CD4-positive, alpha-beta T cell treated with Interleukin-2 at 100 ng/mL for 4 hours (primary cell): ENCODE measurements around the gene ZNF366.

Experiments
- DNase-seq: peaks from one replicate; pipeline ENCODE4 v3.0.0-alpha.2; 2020; ENCODE audit warnings: low spot score

The ZNF366 gene

DNA sequence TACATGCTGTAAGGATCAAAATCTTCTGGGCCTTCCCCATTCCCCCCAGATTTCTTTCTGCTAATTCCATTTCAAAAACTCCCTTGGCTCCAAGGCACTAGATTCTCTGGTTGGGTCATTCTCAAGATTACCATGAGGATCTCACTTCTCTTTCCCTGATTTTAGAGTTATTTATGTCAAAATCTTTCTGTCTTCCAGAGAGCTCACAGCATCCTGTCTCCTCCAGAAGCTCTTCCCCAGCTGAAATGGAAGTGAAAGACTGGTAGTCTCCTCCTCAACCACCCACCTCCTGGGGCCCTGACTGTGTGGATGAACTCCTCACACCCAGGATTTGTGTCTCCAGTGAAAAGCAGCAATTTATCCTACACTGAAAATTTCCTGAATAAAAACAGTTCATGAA is 11.9 kb upstream of the ZNF366 start:
- no peak for DNase-seq

GRCh38 chr5:72518001-72518683 is 10.9 kb upstream of the ZNF366 start:
- DNase-seq = no peak

- no peak for DNase-seq
These were observed 9.7 kb upstream of the ZNF366 start for GRCh38 chr5:72516916-72517315.

DNA sequence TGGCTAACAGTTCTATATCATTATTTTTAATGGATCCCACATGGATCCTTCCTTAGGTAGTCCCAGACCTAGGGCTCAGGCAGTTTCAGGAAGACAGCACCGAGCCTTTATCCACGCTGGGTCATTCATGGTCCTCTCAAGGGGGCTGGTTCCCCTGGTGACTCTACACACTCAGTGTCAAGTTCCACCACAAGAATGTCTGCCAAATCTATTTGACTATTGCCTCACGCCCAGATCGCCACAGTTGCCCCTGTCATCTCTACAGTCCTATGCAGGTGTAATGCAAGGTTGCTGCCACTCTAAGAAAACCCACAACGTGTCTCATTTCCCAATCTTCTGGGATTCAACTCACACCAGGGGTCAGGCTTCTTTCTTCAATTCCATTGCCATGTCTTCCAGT is 8.0 kb upstream of the ZNF366 start:
- DNase-seq = no peak

GRCh38 chr5:72512593-72512860 is 5.3 kb upstream of the ZNF366 start:
- DNase-seq = no peak

DNA sequence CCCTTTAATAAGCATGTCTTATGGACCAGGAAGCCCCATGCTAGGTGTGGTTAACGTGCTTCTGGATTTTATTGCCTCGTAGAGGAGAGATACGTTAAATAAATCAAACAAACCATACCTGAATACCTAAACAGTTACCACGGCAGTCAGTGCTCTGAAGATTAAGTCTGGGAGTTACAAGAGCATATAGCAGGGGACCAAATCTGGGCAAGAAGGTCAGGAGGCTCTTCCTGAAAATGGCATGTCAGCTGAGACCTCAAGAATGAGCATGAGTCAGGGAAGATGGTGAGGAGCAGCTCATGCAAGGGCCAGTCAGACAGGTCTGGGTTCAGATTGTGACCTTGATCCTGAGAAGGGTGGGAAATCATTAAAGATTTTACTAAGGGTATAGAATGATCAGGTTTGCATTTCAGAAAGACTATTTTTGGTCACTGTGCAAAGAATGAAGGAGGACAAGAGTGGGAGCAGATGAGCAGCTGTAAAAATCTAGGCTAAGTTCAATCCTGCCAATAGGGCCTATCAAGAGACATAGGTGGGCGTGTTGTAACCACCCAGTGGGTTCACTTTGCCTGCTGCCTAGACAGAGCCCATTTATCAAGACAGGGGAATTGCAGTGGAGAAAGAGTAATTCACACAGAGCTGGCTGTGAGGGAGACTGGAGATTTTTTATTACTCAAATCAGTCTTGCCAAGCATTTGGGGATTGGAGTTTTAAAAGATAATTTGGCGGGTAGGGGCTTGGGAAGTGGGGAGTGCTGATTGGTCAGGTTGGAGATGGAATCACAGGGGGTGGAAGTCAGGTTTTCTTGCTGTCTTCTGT is 4.8 kb upstream of the ZNF366 start:
- no peak for DNase-seq

DNA sequence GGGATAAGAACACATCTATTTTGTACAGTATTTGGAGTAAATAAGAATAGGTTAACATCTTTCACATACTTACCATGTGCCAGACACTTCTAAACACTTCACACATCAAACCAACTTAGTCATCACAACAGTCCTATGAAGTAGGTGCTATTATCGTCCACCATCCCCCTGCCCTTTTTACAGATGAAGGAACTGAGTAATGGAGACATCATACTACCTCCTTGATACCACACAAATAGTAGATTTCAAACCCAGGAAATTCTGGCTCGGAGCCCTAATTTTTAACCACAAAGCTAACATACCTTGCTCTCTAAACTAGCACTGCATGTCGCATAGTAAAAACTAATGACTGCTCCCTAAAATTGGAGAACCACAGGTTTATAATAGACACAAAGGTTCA is 4.2 kb upstream of the ZNF366 start:
- DNase-seq = no peak

DNA sequence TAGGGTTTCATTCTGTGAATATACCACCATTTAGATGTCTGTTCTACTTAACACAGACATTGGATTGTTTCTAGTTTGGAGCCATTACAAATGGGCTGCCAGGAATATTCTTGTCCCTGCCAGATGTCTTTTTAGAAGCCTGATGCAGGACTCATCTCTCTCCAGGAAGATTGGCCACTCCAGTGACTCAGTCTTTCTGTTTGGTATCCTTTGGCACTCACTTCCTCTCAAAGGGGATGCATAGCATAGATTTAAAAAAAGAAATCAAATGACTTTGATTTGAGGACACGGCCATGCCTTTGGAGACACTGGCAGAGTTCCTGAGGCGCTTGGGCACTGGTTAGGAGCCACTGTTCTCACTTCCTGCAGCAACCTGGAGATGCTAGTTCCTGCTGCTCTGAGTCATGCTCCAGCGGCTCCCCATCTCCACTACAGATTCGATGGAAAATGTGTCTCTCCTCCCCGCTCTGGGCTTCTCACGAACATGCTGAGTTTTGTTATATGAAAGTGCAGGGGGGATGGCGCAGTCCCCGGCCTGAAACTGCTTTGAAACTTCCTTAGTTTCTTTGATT is 3.5 kb upstream of the ZNF366 start:
- no peak for DNase-seq

GRCh38 chr5:72509401-72509800 is 2.2 kb upstream of the ZNF366 start:
- no peak for DNase-seq

- DNase-seq = no peak
These were observed 1.3 kb upstream of the ZNF366 start for GRCh38 chr5:72508241-72509170.

DNA sequence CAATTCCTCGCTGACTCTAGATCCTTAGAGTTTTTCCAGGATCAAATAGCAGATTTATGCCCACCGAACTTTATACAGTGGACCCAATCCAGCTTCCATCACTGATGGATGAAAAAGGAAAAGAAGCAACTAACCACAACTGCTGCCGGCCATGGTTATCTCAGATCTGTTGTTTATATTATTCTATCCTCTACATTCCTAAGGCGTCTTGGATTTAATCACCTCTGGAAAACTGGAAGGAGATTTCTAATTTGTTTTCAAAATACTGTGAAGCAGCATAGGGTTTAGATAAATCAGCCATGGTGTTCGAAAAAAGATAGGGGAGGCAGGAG is 663 bp upstream of the ZNF366 start:
- no peak for DNase-seq

- DNase-seq = no peak
These were observed 1.1 kb downstream of the ZNF366 start for GRCh38 chr5:72506158-72506549.

GRCh38 chr5:72505539-72506157 is 1.6 kb downstream of the ZNF366 start:
- no peak for DNase-seq

- no peak for DNase-seq
These were observed 2.2 kb downstream of the ZNF366 start for GRCh38 chr5:72505016-72505415.

DNA sequence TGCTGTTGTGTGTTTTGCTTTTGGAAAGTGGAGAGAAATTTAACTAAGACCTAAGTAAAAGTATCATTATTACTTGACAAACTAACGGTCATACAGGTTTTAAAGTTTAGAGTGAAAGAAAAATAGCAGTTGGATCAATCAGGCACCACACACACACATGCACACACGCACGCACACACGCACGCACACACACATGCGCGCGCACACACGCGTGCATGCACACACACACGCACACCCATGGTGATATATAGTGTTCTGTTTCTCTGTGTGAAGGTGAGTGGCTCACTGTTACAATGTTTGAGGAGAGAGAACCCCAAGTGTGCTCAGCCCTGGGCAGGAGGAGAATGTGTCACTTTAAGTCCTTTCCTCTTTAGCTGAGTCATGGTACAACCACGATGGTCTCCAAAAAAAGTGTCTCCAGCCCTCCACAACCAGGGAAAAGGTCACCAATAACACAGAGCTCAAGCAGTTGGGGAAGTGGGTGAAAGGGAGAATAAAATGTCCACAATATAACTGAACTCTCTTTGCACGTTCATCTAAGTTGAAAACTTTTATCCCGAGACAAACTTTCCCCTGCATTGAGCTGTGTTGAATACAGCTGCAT is 3.2 kb downstream of the ZNF366 start:
- no peak for DNase-seq

DNA sequence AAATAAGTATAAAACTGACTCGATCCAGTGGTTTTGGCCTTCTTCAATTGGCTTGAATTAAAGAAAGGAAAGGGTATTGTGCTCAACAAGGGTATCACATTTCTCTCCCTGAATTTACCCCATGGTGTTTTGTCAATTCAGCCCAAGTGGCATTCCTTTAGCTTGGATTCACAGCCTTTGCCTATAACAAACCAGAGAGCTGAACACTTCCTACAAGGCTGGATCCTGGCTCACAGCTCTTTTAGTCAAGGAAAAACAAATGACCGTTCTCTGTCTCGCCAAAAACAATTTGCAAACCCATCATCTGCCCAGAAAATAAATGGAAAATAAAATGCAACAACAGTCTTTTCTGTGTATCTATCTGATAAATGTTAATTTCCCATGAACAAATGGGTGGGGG is 5.7 kb downstream of the ZNF366 start:
- no peak for DNase-seq

DNA sequence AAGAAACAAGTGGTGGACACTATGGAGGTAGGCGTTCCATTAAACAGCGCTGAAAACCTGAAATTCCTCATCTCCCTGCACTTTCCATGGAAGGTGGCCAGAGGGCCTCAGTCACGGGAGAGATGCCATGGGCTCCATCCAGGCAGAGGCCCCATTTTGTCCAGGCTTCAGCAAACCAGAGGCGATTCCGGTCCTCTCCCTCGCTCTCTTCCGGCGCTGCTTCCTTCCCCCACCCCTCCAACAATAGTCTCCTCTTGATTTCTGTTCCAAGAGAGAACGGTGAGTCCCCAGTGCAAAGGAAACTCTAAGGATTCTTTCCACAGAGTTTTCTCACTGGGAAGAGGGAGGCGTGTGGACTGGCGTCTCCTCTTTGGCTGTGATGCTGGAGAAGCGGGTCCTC is 7.5 kb downstream of the ZNF366 start:
- no peak for DNase-seq

- no peak for DNase-seq
These were observed 8.1 kb downstream of the ZNF366 start for GRCh38 chr5:72499090-72499489.

DNA sequence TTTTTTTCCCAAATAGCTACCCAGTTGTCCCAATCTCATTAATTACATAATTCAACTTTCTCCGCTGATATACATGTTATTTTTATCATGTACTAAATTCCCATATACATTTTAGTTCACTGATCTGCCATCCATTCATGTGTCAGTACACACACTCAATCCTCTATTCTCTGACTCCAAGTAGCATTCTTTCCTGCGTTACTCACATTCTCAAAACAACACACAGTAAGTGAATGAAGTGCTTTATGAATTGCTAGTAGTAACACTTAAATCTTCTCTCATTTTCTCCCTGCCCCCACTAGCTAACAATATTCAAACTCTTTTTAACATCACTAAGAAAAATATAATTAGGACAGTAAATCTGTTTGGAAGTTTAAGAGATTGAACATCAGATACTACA is 8.9 kb downstream of the ZNF366 start:
- no peak for DNase-seq

GRCh38 chr5:72497823-72498222 is 9.4 kb downstream of the ZNF366 start:
- DNase-seq = no peak

- no peak for DNase-seq
These were observed 11.8 kb downstream of the ZNF366 start for GRCh38 chr5:72495410-72495809.

DNA sequence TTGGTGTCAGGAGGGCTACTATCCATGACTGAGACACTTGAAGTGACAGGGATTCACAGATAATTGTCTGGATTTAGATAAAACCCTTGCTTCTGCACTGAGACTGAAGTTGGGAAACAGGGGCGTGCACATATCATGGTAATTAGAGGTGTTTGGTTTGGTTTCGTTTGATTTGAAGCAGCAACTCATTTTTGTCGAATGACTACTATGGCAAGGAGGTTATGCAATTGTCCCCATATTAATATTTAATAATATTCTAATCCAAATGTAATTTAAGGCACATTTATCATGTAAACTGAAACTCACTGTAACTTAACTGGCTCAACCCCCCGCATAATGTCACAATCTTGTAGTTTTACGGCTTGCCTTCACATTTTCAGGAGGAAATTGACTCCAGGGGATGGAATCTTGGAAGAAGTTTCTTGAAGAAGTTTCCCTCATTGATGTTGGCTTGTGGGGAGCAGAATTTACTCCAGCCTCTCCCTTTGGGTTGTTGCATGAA is 12.5 kb downstream of the ZNF366 start:
- no peak for DNase-seq
